Measurements from ENCODE around the gene KCNG2. TPM values are rescaled to one million over a fixed set of nuclear protein-coding genes. Genes with fewer than 3 reads are reported as not detected.

KCNG2 gene
- polyA plus RNA-seq, 1 experiment = 0.38 TPM

DNA sequence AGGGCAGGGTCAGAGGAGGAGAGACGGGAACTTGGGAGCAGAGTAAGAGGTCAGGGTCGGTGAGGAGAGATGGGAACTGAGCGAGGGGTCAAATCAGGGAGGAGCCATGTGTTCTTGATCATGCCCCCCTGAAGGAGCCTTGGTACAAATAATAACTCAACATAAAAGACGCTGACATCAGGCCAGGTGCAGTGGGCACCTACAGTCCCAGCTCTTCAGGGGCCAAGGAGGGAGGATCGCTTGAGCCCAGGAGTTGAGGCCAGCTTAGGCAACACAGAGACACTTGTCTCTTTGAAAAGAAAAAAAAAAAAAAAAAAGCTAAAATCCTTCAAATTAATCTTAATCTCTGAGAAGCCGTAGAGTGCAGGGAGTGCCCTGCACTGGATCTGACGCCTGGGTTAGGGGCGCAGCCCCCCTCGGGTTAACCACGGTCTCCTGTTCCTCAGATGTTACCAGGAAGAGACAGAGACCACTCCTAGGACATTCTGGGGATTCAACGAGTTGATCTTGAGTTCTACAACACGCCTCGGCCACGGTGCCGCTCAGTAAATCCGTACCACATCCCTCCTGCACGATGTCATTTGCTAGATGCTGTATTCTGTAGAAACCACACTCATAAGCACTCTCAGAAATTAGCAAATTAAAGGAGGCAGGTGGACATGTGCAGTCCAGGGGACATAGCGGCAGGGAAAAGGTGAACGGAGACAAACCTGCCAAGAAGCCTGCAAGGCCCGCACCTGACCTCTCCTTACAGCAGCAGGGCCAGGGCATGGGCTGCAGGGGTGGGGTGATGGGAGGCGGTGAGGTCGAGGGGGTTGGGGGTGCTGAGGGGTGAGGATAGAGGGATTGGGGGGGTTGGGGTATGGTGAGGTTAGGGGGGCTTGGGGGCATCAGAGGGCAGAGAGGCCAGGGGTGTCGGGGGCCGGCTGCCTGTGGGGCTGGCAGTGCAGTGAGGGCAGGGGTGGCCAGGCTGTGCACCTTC is 124.5 kb downstream of the KCNG2 start:
- no peak for DNase-seq (ENCODE audit: low read depth, low spot score)
- Histone ChIP-seq H3K4me3 (ENCODE audit: low read depth, low read length) (no peak overlapping the region), H3K27me3 (ENCODE audit: control insufficient read depth, insufficient read depth, low read length) (no peaks in the 10 kb centered on the region), H3K27ac (ENCODE audit: low read depth, low read length) (no peak overlapping the region), H3K9me3 (ENCODE audit: control insufficient read depth, insufficient read depth, low read length) (peaks cover 34% of the 10 kb centered on the region)
- ChIA-PET POLR2A (no interaction called here), CTCF (no interaction called here)
- TF ChIP-seq, protein P1, sequence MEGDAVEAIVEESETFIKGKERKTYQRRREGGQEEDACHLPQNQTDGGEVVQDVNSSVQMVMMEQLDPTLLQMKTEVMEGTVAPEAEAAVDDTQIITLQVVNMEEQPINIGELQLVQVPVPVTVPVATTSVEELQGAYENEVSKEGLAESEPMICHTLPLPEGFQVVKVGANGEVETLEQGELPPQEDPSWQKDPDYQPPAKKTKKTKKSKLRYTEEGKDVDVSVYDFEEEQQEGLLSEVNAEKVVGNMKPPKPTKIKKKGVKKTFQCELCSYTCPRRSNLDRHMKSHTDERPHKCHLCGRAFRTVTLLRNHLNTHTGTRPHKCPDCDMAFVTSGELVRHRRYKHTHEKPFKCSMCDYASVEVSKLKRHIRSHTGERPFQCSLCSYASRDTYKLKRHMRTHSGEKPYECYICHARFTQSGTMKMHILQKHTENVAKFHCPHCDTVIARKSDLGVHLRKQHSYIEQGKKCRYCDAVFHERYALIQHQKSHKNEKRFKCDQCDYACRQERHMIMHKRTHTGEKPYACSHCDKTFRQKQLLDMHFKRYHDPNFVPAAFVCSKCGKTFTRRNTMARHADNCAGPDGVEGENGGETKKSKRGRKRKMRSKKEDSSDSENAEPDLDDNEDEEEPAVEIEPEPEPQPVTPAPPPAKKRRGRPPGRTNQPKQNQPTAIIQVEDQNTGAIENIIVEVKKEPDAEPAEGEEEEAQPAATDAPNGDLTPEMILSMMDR (IDR thresholded peaks at IDR 0.05; ENCODE audit: low read depth, low read length) = no peak

- H3K4me3 ChIP-seq (ENCODE audit: low read depth, low read length) = no peak overlapping the region
- DNase-seq (ENCODE audit: low read depth, low spot score) = no peak
- H3K27me3 ChIP-seq (ENCODE audit: control insufficient read depth, insufficient read depth, low read length) = no peaks in the 10 kb centered on the region
- peaks cover 35% of the 10 kb centered on the region for H3K9me3 ChIP-seq (ENCODE audit: control insufficient read depth, insufficient read depth, low read length)
- ChIA-PET POLR2A (no interaction called here), CTCF (no interaction called here)
- no peak overlapping the region for H3K27ac ChIP-seq (ENCODE audit: low read depth, low read length)
- TF ChIP-seq, protein P1 (IDR thresholded peaks at IDR 0.05; ENCODE audit: low read depth, low read length) = no peak
These were observed 125.3 kb downstream of the KCNG2 start for GRCh38 chr18:79922971-79923411.

DNA sequence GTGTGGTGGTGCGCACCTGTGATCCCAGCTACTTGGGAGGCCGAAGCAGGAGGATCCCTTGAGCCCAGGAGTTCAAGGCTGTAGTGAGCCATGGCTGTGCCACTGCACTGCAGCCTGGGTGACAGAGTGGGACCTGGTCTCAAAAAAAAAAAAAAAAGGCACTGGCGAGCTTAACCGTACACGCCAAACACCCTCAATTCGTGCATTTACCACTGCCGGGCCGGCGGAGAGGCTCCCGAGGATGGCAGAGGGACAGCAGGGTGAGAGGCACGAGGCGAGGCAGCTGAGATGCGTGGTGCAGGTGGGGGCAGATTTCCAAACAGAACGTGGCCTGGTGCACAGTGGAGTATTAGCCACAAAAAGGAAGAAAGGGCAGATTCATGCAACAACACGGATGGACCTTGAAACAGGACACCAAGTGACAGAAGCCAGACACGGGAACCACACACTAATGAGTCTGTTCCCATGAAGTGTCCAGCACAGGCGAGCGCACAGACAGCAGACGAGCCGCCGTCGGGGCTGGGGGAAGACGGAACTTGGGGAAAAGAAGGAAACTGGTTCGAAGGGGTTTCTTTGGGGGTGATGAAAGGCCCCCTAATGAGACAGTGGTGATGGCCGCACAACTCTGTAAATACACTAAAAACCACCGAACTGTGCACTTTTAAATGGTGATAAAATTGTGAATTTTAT is 126.3 kb downstream of the KCNG2 start:
- no peak overlapping the region for H3K27ac ChIP-seq (ENCODE audit: low read depth, low read length)
- DNase-seq (ENCODE audit: low read depth, low spot score) = no peak

GRCh38 chr18:79924814-79925731 is 127.3 kb downstream of the KCNG2 start:
- no peak overlapping the region for H3K4me3 ChIP-seq (ENCODE audit: low read depth, low read length)
- POLR2A ChIA-PET = no interaction called here
- H3K9me3 ChIP-seq (ENCODE audit: control insufficient read depth, insufficient read depth, low read length) = peaks cover 39% of the 10 kb centered on the region
- CTCF ChIA-PET = no interaction called here
- no peak for DNase-seq (ENCODE audit: low read depth, low spot score)
- TF ChIP-seq, protein P1 (IDR thresholded peaks at IDR 0.05; ENCODE audit: low read depth, low read length) = no peak
- H3K27ac ChIP-seq (ENCODE audit: low read depth, low read length) = no peak overlapping the region
- H3K27me3 ChIP-seq (ENCODE audit: control insufficient read depth, insufficient read depth, low read length) = no peaks in the 10 kb centered on the region

More for the DNA sequence above, 126.3 kb downstream of the KCNG2 start:
- ChIA-PET POLR2A (no interaction called here), CTCF (no interaction called here)
- Histone ChIP-seq H3K27me3 (ENCODE audit: control insufficient read depth, insufficient read depth, low read length) (no peaks in the 10 kb centered on the region), H3K4me3 (ENCODE audit: low read depth, low read length) (no peak overlapping the region), H3K9me3 (ENCODE audit: control insufficient read depth, insufficient read depth, low read length) (peaks cover 36% of the 10 kb centered on the region)
- TF ChIP-seq, protein P1 (IDR thresholded peaks at IDR 0.05; ENCODE audit: low read depth, low read length) = no peak

Data from AG04450 (cell line).